ENCODE measurements around the gene GET4.
A peak's percentile ranks its signal among the peaks of the same experiment; 100 is the strongest.
"Not testable (repeated sequence)": the region's sequence is repeated elsewhere in the genome, so short reads cannot be mapped to it uniquely, and the experiment has no call there.

Gene GET4

DNA sequence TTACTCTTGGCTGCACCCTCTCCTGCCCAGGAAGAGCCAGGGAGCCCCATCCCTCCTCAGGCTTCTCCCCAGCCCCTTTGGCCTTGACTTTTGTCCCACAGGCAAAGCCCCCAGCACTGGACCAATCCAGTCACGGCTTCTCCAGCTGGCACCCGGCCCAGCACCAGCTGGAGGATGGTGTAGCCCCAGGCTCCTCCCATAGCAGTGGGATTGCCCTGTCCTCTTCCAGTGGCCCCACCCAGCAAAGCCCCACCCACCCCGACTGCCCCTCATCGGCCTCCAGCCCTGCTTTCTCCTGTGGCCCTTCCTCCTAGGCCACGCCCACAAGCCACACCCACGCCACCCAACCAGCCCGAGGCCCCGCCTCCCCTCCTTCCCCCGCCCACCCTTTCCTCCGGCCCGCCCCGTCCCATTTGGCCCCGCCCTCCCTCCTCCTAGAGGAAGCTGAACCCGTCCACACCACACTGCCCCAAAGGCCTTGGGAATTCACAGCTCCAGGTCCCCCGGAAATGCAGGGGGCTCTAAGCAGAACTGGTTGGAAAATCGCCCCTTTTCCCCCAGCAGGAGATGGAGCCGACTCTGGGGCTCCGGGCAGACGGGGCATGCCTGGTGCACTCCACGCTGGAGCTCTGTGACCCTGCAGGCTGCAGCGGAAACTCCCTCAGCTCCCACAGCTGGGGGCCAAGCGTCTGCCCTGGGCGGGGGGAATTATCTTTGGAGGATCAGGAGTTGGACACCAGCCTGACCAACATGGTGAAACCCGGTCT, 25.2 kb downstream of the GET4 start:
- H3K27ac Mint-ChIP-seq: no peak overlapping the region
- H3K9me3 Mint-ChIP-seq: no peaks in the 10 kb centered on the region
- H3K36me3 Mint-ChIP-seq (ENCODE audit: low read depth): peaks cover 4% of the 10 kb centered on the region

DNA sequence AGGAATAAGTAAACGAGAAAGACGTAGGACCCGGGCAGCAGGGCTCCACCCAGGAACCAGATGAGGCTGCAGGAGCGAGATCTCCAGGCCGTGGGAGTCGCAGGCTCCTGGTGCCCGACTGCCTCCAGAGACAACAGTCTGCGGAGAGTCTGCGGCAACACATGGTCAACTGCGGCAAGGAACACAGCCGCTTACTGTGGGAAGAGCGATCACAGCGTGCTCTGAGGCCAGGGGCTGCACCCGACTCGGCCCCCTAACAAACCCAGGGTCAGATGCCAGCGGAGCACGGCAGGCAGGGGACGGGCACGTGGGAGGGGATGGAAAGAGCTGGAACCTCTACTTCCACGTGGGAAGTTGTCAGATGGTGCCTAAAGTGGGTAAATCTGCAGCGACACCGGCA, 26.6 kb downstream of the GET4 start:
- Mint-ChIP-seq H3K36me3 (ENCODE audit: low read depth) (peaks cover 4% of the 10 kb centered on the region), H3K4me1 (no peaks in the 10 kb centered on the region), H3K27me3 (no peaks in the 10 kb centered on the region), H3K4me3 (no peak overlapping the region), H3K27ac (no peak overlapping the region), H3K9me3 (no peaks in the 10 kb centered on the region)
- ATAC-seq (no peak), DNase-seq (no peak)

More for the DNA sequence above, 25.2 kb downstream of the GET4 start:
- ATAC-seq: peak; percentile 38
- peak; percentile 68 for DNase-seq
- no peaks in the 10 kb centered on the region for H3K4me1 Mint-ChIP-seq
- no peak overlapping the region for H3K4me3 Mint-ChIP-seq
- H3K27me3 Mint-ChIP-seq: no peaks in the 10 kb centered on the region

DNA sequence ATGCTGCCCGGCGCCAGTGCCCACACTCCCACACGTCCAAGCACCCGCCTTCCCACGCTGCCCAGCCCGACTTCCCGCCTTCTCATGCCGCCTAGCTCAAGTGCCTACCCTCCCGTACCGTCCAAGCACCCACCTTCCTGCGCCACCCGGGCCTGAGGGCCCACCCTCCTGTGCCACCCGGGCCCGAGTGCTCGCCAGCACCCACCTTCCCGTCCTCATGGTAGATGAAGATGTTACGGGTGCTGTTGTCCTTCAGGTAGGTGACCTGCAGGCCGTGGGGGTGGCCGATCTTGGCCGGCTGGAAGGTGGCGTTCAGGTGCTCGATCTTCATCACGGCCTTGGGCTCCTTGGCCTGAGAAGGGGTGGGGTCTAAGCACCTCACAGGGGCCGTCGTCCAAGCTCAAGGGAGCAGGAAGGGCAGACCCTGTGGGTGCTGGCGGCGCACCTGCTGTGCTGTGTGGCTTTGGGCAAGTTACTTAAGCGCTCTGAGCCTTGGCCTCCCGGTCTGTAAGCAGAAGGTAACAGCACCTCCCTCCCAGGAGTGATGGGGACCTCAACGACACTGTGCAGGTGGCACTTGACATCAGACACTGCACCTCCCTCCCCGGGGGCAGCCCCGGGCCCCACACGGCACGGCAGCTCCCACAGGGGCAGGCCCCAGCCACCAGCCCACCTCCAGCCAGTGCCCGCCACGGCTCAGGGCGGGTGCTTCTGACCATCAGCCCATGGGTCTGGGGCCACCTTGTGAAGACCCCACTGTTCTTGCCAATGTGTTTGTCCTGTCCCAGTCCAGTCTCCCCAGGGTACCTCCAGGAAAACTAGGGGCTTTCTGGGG, 27.8 kb downstream of the GET4 start:
- DNase-seq (no peak), ATAC-seq (no peak)
- Mint-ChIP-seq H3K4me1 (no peaks in the 10 kb centered on the region), H3K27ac (no peak overlapping the region), H3K4me3 (no peak overlapping the region), H3K27me3 (no peaks in the 10 kb centered on the region), H3K9me3 (no peaks in the 10 kb centered on the region), H3K36me3 (ENCODE audit: low read depth) (peaks cover 4% of the 10 kb centered on the region)

DNA sequence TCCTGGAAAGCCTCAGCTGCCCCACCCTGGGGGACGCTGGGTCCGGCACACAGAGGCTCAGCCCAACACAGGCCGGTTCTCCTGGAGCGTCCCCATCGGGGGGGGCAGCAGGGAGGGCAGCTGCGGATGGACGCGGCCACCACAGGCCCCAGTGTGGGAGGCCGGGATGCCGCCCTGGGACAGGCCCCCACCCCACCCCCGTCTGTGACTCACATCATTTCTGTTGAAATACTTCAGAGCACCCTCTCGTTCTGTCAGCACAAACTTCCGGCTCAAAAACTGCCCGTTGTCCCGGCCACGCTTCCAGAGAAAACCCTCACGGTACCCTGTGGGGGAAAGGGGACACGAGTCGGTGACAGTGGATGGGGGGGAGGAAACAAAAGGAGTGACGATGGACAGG, 28.5 kb downstream of the GET4 start:
- H3K9me3 Mint-ChIP-seq: no peaks in the 10 kb centered on the region
- ATAC-seq (no peak), DNase-seq (no peak)
- H3K27me3 Mint-ChIP-seq: no peaks in the 10 kb centered on the region
- H3K36me3 Mint-ChIP-seq (ENCODE audit: low read depth): peaks cover 4% of the 10 kb centered on the region
- peaks cover 3% of the 10 kb centered on the region for H3K4me1 Mint-ChIP-seq
- no peak overlapping the region for H3K27ac Mint-ChIP-seq
- H3K4me3 Mint-ChIP-seq: no peak overlapping the region

DNA sequence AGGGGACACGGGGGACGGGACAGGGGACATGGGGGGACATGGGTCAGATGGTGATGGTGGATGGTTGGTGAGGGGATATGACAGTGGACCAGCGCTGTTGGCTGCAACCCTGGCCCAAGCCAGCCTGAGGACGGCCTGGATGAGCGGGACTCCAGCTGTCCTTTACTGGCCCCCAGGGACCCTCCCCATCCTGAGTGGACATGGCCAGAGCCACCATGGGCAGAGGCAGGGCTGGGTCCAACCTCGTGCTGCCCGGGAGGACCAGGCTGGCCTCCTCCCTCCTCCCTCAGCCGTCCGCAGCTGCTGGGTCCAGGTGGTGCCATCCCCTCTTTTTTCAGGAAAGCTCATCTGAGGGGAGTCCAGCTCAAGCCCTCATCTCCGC, 30.4 kb downstream of the GET4 start:
- H3K36me3 Mint-ChIP-seq (ENCODE audit: low read depth): peaks cover 4% of the 10 kb centered on the region
- H3K27me3 Mint-ChIP-seq: no peaks in the 10 kb centered on the region
- ATAC-seq (no peak), DNase-seq (no peak)
- H3K4me3 Mint-ChIP-seq: no peak overlapping the region
- H3K9me3 Mint-ChIP-seq: no peaks in the 10 kb centered on the region
- H3K27ac Mint-ChIP-seq: no peak overlapping the region
- peaks cover 12% of the 10 kb centered on the region for H3K4me1 Mint-ChIP-seq

DNA sequence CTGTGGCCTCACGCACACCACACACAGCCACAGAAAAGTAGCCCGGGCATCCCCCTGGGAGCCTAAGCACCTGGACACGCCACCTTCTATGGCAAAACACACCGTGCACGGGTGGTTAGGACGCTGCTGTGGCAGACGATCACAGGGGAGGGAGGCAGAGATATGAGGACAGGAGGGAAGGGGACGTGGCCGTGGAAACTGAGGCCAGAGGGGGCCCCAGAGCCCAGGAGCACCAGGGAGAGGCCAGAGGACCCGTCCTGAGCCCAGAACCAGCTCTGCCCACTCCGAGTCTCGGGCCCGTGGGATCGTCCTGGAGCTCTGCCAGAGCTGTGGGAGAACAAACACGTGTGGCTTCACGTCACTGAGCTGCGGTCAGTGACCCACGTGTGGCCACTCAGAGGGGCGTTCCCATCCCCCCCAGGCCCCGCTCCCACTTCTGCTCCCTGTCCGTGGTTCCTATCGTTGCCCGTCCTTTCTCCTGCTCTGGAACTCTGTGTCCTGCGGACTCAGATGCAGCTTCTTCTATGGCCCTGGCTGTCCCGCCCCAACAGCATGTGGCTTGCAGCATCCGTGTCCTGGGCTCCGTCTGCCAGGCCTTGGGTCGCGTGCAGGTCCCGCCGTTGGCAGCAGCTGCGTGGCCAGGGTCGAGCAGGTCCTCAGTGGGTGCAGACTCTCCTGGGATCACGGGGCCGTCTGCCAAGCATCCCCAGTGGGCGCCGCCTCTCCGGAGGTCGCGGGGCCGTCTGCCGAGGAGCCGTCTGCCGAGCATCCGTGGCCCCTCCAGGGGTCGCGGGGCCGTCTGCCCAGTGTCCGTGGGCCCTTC, 31.0 kb downstream of the GET4 start:
- Mint-ChIP-seq H3K4me1 (peaks cover 12% of the 10 kb centered on the region), H3K27ac (no peak overlapping the region), H3K27me3 (no peaks in the 10 kb centered on the region), H3K36me3 (ENCODE audit: low read depth) (peaks cover 4% of the 10 kb centered on the region), H3K9me3 (no peaks in the 10 kb centered on the region), H3K4me3 (no peak overlapping the region)
- no peak for DNase-seq
- no peak for ATAC-seq

DNA sequence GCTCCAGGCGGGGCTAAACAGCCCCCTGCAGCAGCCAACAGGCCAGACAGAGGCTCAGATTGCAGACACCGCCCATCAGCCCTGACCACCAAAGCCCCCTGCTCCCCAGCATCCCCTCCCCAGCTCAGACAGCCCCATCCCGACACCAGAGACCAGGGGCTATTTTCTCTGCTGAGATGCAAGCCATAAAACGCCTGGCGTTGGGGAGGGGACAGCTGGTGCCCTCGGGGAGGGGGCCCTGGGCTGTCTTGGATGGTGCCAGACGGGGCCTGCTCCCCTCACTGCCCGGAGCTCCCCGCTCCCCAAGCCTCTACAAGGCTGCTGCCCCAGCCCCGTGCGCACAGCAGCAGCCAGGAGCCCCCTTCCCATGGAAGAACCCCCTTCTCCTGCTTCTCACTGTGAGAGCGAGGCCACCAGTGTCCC, 31.8 kb downstream of the GET4 start:
- Mint-ChIP-seq H3K36me3 (ENCODE audit: low read depth) (no peaks in the 10 kb centered on the region), H3K9me3 (no peaks in the 10 kb centered on the region), H3K4me1 (peaks cover 12% of the 10 kb centered on the region), H3K4me3 (no peak overlapping the region), H3K27me3 (no peaks in the 10 kb centered on the region), H3K27ac (no peak overlapping the region)
- ATAC-seq (no peak), DNase-seq (no peak)

DNA sequence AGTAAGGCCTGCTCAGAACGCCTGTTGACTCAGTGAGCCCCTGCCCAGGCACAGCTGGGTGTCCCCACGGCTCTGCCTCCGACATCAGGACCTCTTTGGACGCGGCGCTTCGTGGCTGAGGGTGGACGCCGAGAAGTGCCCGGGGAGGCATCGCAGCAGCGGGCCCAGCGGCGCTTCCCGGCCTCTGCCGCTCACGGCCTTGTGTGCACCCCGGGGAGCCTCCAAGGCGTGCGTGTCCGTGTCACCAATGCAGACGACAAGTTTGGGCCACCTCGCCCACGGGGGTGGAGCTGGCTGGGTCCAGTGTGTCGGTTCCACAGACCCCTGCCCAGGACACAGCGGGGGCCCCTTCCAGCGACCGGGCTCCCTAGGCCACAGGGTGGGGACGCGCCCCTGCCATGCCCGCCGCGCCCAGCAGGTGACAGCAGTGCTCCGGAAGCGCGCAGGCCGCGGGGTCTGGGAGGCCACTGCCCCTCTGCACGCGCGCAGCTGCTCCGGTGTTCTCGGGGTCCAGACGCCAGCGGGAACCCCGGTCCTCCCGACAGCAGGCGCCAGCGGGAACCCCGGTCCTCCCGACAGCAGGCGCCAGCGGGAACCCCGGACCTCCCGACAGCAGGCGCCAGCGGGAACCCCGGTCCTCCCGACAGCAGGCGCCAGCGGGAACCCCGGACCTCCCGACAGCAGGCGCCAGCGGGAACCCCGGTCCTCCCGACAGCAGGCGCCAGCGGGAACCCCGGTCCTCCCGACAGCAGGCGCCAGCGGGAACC, 32.4 kb downstream of the GET4 start:
- H3K27ac Mint-ChIP-seq: not testable (repeated sequence)

DNA sequence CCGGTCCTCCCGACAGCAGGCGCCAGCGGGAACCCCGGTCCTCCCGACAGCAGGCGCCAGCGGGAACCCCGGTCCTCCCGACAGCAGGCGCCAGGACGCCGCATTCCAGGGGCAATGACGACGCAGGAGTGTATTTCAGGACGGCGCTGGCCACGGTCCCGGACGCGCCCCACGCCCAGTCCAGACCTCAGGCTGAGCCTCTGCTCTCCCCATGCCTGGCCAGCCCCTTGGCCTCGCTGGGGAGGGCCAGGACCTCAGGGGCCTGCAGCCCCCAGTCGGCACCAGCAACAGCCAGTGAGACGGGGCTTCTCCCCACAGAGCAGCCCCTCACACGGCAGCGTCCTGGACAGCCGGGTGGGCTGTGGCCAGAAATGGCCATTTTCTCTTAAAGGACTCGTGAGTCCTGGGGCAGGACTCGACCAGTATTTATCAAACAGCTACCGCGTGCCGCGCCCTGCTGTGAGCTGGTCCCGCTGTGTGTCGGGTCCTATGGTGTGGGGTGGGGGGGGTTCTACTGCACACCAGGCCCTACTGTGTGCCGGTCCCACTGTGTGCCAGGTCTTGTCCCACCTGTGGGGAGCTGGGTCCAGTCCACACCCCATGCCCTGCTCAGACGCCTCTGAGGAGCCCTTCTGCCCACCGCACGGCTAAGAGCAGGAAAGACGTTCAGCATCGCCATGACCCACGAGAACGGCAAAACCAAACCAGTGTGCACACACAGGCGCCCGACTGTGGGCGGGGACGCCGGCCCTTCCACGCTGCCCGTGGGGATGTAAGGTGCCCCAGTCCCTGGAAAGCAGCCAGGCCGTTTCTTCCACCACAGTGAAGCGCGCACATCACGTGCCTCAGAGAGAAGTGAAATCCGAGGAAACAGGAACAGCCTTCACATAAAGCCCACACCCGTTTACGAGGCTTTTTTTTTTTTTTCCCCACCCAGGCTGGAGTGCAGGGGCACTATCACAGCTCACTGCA, 33.3 kb downstream of the GET4 start:
- no peaks in the 10 kb centered on the region for H3K9me3 Mint-ChIP-seq
- no peaks in the 10 kb centered on the region for H3K27me3 Mint-ChIP-seq
- DNase-seq (peak; percentile 47), ATAC-seq (peak; percentile 20)
- H3K27ac Mint-ChIP-seq: peak overlapping the region; percentile 54
- peak overlapping the region; percentile 50 for H3K4me3 Mint-ChIP-seq
- H3K4me1 Mint-ChIP-seq: peaks cover 12% of the 10 kb centered on the region
- H3K36me3 Mint-ChIP-seq (ENCODE audit: low read depth): no peaks in the 10 kb centered on the region

More for the DNA sequence above, 32.4 kb downstream of the GET4 start:
- H3K27me3 Mint-ChIP-seq; H3K9me3 Mint-ChIP-seq; H3K36me3 Mint-ChIP-seq (ENCODE audit: low read depth); H3K4me3 Mint-ChIP-seq: not testable (repeated sequence)
- ATAC-seq (peak; percentile 82), DNase-seq (peak; percentile 88)
- peaks cover 12% of the 10 kb centered on the region for H3K4me1 Mint-ChIP-seq

DNA sequence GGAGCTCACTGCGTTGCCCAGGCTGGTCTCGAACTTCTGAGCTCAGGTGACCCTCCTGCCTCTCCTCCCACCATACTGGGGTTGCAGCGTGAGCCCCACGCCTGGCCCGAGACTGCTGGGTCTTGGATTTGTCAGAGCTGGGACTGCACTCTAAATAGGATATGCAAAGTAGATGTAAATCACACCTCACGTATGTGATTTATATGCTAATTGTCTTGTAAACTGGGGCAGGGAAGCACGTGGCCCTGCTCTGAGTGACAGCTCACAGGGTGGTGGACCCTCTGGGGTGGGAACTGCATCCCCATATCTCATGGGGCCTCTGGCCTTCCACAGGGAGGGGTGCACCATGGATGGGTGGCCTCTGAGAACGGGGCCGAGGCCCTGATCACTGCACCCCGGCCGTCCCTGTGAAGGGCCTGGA, 34.1 kb downstream of the GET4 start:
- H3K4me3 Mint-ChIP-seq: peak overlapping the region; percentile 50
- H3K27me3 Mint-ChIP-seq: no peaks in the 10 kb centered on the region
- peaks cover 14% of the 10 kb centered on the region for H3K4me1 Mint-ChIP-seq
- DNase-seq: peak; percentile 30
- no peaks in the 10 kb centered on the region for H3K9me3 Mint-ChIP-seq
- H3K36me3 Mint-ChIP-seq (ENCODE audit: low read depth): no peaks in the 10 kb centered on the region
- H3K27ac Mint-ChIP-seq: peak overlapping the region; percentile 54
- peak; percentile 45 for ATAC-seq

DNA sequence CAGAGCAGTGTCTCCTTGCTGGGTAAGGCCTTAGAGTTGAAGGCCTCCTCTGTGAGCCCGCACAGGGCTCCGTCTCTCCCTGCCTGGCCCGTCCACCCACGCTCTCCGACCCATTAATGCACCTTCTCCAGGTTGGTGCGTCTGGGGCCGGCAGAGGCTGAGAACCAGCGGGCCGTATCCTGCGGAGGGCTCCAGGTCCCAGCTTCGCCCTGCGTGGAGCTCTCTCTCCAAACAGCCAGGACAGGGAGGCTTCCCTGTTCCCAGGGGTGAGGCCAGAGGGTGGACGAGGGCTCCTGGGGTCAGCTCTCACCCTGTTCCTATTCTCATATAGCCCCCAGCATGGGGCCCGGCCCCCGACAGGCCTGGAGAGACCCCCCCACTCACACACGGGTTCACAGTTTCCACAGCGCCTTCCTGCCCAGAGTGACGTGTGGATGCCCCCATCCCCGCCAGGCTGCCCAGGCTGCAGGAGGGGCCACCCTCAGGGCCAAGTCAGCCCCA, 34.6 kb downstream of the GET4 start:
- Mint-ChIP-seq H3K4me3 (no peak overlapping the region), H3K27ac (no peak overlapping the region), H3K4me1 (peaks cover 15% of the 10 kb centered on the region), H3K27me3 (no peaks in the 10 kb centered on the region), H3K9me3 (no peaks in the 10 kb centered on the region), H3K36me3 (ENCODE audit: low read depth) (no peaks in the 10 kb centered on the region)
- no peak for DNase-seq
- ATAC-seq: no peak

DNA sequence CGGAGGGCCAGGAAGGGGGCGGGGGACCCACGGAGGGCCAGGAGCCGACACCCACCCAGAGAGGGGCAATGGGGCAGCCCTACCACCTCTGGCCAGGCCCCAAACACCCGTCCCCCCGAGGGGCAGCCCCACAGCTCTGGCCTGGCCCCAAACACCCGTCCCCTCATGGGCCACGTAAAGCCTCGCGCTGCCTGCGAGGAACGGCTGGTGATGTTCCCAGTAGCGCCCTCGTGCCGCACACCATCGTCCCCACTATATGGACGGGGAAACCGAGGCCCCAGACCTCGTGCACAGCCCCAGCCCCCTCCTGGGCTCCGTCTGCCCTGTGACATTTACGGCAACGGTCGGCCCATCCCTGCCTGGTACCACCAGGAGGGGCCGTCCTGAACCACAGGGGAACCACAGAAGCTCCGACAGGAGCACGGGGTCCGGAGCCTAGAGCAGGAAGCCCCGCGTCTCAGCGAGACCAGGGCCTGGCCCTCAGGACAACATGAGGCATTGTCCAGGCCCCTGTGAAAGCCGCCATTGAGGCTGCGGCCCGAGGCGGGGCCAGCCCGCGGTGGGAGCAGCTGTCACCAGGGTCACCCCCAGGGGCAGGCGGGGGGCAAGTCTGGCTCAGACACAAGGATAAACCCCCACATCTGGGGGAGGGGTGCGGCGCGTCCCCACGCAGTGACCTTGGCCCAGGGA, 35.6 kb downstream of the GET4 start:
- Mint-ChIP-seq H3K27ac (no peak overlapping the region), H3K4me1 (peaks cover 19% of the 10 kb centered on the region), H3K9me3 (no peaks in the 10 kb centered on the region), H3K4me3 (no peak overlapping the region), H3K36me3 (ENCODE audit: low read depth) (no peaks in the 10 kb centered on the region), H3K27me3 (no peaks in the 10 kb centered on the region)
- ATAC-seq: no peak
- no peak for DNase-seq

Measured in activated naive CD8-positive, alpha-beta T cell treated with anti-CD3 and anti-CD28 coated beads, Interleukin-2, amount 50 U/mL, for 24 hours (primary cell).